HG03135 (cell line): Measurements from ENCODE around the gene DNAJB1.
A peak's percentile ranks its signal among the peaks of the same experiment; 100 is the strongest.
"Not testable (repeated sequence)": the region's sequence is repeated elsewhere in the genome, so short reads cannot be mapped to it uniquely, and the experiment has no call there.

ENCODE experiments used
- ATAC-seq: cut with Tn5 transposase; IDR thresholded peaks from one replicate; pipeline ENCODE4 v1.9.1; 2021; ENCODE audit warnings: mild to moderate bottlenecking, moderate library complexity; ENCODE audit not compliant: unreplicated experiment

Gene DNAJB1

GRCh38 chr19:14553042-14553938 lies 35.1 kb upstream of the DNAJB1 start:
- no peak for ATAC-seq

- not testable (repeated sequence) for ATAC-seq
These were observed 33.8 kb upstream of the DNAJB1 start for GRCh38 chr19:14552006-14552360.

GRCh38 chr19:14551134-14552005 lies 33.2 kb upstream of the DNAJB1 start:
- ATAC-seq = not testable (repeated sequence)

GRCh38 chr19:14550201-14550754 lies 32.1 kb upstream of the DNAJB1 start:
- ATAC-seq = no peak

GRCh38 chr19:14545716-14546082 lies 27.5 kb upstream of the DNAJB1 start:
- ATAC-seq = no peak

- no peak for ATAC-seq
These were observed 26.9 kb upstream of the DNAJB1 start for GRCh38 chr19:14544977-14545715.

- no peak for ATAC-seq
These were observed 25.9 kb upstream of the DNAJB1 start for GRCh38 chr19:14544047-14544446.

GRCh38 chr19:14542711-14543328 lies 24.6 kb upstream of the DNAJB1 start:
- no peak for ATAC-seq

GRCh38 chr19:14541979-14542378 lies 23.8 kb upstream of the DNAJB1 start:
- ATAC-seq = not testable (repeated sequence)

GRCh38 chr19:14540741-14541525 lies 22.7 kb upstream of the DNAJB1 start:
- no peak for ATAC-seq

- no peak for ATAC-seq
These were observed 18.9 kb upstream of the DNAJB1 start for GRCh38 chr19:14536926-14537692.

GRCh38 chr19:14533450-14533849 lies 15.3 kb upstream of the DNAJB1 start:
- no peak for ATAC-seq

- ATAC-seq = no peak
These were observed 12.3 kb upstream of the DNAJB1 start for GRCh38 chr19:14530506-14530905.

GRCh38 chr19:14530005-14530348 lies 11.8 kb upstream of the DNAJB1 start:
- no peak for ATAC-seq

- ATAC-seq = peak; percentile 94
These were observed 11.2 kb upstream of the DNAJB1 start, which contains the start of gene TECR for GRCh38 chr19:14529254-14530004. TECR (plus strand) TSS chr19:14529594; CDS start chr19:14529697, 103 bp downstream.

GRCh38 chr19:14528419-14529253 lies 10.4 kb upstream of the DNAJB1 start:
- ATAC-seq = no peak

- no peak for ATAC-seq
These were observed 8.2 kb upstream of the DNAJB1 start for GRCh38 chr19:14526423-14526822.
